ENCODE data around the gene VAV3.
"Not testable (repeated sequence)": the region's sequence is repeated elsewhere in the genome, so short reads cannot be mapped to it uniquely, and the experiment has no call there.

Gene VAV3

DNA sequence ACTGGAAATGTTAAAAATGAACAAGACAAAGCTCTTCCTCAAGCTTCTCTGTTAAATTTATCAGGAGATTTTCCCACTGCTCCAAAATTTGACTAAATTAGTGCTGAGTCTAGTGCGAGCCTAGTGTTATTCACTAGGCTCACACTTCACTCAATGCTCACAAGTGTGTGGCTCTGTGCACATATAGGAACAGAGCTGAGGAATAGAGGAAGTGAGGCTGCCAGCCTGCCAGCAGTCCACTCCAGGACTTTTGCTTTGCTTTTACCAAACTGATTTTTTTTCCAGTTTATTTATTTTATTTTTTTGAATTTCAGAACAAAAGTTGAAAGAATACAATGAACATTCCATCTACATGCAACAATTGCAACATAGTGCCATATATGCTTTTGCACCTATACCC lies 87.2 kb downstream of the VAV3 start:
- DNase-seq: no peak

DNA sequence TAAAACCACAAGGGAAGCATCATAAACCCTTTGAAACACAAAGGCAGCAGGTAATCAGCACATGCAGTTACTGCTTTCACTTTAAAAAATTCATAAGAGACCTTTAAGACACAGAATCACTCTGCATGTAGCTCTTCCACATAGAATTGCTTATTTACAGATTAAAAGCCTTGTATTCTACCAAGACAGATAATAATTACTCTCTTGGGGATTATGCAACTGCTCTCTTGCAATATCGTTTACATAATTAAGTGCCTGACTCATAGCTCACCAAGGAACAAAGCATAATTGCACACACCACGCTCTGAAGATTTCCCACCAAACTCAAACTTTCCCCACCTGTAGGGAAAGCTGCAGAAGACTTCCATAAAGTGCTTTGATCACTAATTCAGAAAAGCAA lies 87.9 kb downstream of the VAV3 start:
- DNase-seq: no peak

DNA sequence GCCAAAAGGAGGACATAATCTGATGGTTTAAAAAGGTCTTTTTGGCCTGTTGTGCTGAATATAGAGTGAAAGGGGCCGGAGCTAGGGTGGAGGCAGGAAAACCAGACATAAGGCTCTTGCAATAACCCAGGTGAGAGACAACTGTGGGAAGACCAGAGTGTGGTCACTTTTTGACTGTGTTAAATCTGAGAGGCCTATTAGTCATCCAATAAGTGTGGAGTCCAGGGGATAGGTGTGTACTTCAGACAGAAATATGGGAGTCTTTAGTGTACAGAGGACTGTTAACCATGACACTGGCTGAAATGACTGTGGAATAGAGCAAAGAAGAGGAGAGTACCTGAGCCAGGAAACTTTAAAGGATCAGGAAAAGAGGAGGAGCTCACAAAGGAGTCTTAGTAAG lies 89.3 kb downstream of the VAV3 start:
- DNase-seq: no peak

DNA sequence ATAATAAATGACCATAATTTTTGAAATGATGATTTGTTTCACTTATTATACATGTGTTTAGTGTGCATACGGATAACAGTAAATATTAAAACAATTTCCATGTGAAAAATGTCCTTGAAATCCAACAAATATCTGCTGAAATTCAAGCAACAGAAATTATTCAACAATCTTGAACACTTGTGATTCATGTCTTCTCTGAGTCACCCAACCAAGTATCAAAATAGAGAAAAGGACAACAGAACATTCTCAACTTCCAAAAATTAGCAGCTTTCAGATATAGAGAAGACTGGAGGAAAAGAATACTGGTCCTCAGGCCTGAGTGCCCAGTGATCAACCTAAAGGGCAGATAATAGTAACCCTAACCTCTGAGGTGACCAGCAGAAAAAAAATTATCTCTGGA lies 90.8 kb downstream of the VAV3 start:
- no peak for DNase-seq

DNA sequence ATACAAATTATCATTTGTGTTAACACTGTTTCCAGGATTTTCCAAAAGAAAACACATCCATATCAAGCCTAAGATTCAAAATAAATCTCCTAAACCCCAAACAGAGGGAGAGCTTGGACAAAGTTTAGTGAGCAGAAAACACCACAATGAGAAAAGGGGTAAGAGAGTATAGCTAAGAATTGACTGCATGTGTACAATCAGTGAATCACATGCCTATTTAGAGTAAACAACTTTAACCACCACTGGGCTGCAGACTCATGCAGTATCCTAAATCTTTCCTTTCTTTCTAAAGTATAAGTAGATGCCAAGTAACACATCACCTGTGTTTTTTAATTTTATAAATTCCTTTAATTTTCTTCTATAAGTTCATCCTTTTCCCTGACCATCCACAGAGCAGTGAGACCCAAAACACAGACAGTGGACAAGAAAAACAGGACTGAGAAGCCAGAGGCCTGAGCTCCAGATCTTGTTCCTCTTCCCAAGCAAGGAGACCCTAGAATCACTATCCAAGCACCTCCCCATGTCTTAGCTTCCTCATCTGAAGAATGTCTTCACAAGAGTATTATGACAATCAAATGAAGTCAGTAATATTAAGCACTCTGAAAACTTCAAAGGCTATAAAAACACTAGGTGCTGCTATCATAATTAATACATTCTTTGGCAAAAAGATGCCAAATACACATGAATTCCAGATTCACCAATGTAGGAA lies 93.1 kb downstream of the VAV3 start:
- no peak for DNase-seq

DNA sequence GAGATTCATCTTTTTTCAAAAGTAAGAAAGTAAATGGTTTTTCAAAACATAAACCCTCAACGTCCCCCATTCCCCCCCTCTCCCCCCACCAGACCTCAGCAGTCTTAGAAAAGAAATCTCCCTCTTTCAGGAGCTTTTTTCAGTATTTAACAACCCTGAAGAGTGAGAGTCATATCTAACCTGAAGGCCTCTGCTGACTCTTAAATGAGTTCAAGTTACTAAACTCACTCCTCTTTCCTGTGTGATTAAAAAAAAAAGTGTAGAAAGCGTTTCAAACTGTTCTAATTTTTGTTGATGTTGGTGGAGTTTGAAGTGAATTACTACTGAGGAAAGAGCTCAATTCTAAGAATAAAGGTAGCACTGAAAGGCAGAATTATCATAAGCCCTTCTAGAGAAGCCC lies 93.7 kb downstream of the VAV3 start:
- no peak for DNase-seq

DNA sequence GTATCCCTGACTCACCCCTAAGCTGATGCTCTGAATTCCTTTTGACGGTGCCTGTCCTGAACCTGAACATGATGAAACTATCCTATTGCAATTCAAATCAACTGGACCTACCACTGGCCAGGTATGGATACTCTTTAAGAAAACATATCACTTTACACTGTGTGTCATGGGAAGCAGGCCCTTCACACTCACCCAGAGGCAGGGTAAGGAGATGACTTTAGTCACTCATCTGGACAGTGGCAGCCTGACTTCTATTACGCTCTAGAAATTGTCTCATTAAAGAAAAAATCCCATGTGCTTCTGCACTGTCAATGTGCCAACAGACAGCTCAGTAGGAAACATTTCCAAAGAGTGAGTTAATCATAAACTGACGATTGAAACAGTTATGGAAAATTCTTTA lies 94.3 kb downstream of the VAV3 start:
- DNase-seq: no peak

DNA sequence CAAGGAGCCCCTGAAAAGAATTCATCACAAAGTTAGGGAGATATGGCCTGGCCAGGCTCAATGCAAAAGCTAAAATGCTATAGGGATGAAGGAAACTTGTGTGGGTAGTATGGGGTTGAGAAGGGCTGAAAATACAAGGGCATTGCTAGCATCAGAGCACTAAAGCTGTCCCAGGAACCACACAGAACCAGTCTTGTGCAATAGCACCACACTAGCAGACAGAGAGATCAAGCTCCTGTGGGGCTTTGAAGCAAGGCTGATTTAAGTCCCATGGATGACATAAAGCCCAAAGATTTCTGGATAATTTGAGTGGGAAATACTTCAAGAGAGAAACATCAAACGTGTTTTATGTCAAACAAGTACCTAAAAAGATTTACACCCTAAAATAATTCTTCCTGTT lies 97.1 kb downstream of the VAV3 start:
- DNase-seq: no peak

DNA sequence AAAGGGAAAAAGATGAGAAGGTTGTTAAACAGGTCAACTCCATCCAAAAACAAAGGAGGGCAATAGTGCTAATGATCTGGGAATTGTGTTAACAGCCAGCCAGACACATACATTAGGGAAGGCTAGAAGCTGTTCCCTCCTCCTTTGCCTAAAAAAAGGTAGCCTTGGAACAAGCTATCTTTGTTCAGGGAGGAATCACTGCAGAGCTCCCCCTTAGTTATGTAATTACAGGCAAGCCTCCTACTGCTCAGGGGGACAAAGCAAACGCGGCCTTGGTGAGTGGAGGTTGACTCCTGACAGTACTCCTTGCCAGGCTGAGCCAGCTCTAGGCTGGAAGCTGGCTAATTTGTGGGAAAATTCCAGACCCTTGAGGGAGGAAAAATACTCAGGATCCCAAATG lies 97.6 kb downstream of the VAV3 start:
- no peak for DNase-seq

DNA sequence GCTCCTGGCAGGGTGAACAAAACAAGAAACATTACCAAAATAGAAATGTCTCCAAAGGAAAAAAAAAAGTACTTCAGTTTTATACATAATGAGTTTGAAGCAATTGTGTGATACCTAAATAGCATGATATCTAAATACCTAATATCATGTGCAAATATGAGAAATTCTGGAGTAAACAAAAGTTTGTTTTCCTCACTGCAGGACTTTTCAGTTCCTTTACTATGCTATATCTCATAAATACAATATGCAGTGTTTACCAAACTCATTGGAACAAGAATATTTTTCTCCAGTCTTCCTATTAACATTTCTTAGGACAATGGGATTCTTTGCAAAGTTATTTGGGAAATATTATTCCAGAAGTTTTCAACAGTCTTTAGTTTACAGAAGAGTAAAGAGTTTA lies 98.1 kb downstream of the VAV3 start:
- DNase-seq: no peak

DNA sequence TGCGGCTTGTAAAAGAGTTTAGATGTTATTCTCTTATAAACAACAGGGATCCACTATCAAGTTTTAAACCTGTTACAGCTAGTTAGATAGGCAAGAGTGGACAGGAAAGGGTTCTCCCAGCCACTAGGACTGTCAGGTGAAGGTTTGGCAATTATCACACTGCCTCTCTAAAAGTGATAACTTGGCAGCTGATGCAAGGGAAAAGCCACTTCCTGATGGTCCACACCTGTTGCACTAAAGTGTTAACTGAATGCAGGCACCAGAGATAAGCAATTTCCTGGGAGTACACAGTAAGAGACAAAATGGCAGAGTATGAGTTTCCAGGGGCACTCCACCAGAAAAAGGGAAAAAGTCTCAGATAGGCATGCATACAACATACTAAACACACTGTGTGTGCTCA lies 99.4 kb downstream of the VAV3 start:
- no peak for DNase-seq

DNA sequence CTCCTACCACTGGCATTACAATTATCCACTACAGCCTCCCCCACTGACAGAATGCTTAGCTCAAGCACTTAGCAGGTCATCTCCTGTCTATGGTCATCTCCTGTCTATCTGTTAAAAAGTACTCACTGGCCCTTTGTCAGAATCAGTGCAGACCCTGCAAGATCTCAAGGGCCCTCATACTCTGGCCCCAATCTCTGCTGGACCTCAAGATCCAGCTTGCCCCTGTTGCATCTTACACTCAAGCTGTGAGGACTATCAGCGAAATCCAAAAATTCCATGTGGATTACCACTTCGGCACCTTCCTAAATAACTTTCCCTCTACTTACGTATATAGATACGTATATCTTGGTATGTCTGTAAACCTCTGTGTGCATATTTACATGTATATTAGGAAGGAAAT lies 101.6 kb downstream of the VAV3 start:
- no peak for DNase-seq

DNA sequence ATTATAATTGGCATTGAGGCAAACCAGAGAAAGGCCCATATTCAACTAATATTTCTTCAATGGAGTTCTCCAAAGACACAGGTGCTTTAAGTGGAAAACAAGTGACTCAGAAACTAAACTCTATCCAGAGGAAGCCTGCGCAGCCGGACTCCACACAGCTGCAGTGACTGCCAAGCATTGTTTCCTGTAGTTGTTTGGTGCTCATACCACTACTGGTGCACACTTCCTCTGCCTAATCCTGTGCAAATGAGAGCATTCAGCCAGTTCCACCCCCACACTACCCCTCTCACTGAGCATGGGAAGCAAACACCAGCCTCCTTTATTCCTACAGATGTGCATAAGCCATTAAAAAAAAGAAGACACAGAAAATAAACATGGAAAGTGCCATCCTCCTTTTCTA lies 102.9 kb downstream of the VAV3 start:
- no peak for DNase-seq

DNA sequence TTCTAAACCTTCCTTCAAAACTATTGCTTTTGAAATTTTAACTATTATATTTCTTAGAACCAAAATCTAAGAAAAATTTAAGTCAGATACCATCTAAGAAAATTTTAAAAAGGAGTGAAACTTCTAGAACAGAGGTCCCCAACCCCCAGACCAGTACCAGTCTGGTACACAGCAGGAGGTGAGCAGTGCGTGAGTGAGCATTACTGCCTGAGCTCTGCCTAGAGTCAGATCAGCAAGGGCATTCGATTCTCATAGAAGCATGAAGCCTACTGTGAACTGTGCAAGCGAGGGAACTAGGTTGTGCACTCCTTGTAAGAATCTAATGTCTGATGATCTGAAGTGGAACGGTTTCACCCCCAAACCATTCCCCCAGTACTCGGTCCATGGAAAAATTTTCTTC lies 106.7 kb downstream of the VAV3 start:
- DNase-seq: no peak

DNA sequence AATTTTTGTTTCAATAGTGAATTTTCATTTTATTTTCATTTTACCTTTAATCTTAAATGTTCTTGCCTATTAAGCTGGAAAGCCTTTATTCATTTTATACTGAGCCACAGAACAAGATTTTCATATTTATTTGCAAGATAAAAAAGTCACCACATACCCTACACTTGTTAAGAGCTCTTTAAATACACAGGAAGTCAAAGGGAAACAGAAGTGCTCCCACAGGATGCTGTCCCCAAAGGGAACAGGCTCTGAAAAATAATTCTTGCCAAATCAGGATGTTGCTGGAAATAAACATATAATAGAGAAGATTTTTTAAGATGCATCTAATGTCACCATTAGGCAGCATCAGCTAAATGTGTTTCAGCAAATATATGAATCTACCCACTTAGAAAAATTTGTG lies 113.6 kb downstream of the VAV3 start:
- no peak for DNase-seq

DNA sequence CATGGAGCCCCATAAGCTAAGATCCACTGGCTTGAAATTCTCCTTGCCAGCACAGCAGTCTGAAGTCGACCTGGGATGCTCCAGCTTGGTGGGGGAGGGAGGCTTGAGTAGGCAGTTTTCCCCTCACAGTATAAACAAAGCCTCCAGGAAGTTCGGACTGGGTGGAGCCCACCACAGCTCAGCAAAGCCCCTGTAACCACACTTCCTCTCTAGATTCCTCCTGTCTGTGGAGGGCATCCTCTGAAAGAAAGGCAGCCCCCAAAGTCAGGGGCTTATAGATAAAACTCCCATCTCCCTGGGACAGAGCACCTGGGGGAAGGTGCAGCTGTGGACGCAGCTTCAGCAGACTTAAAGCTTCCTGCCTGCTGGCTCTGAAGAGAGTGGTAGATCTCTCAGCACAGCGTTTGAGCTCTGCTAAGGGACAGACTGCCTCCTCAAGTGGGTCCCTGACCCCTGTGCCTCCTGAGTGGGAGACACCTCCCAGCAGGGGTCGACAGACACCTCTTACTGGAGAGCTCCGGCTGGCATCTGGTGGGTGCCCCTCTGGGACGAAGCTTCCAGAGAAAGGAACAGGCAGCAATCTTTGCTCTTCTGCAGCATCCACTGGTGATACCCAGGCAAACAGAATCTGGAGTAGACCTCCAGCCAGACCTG lies 120.3 kb downstream of the VAV3 start:
- DNase-seq: not testable (repeated sequence)

DNA sequence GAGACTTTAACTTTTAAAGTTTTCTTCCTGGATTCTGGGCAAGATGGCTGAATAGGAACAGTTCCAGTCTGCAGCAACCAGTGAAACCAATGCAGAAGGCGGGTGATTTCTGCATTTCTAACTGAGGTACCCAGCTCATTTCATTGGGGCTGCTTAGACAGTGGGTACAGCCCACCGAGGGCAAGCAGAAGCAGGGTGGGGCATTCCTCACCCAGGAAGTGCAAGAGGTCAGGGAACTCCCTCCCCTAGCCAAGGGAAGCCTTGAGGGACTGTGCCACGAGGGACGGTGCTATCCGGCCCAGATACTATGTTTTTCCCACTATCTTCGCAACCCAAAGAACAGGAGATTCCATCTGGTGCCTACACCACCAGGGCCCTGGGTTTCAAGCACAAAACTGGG lies 121.0 kb downstream of the VAV3 start:
- DNase-seq: no peak

DNA sequence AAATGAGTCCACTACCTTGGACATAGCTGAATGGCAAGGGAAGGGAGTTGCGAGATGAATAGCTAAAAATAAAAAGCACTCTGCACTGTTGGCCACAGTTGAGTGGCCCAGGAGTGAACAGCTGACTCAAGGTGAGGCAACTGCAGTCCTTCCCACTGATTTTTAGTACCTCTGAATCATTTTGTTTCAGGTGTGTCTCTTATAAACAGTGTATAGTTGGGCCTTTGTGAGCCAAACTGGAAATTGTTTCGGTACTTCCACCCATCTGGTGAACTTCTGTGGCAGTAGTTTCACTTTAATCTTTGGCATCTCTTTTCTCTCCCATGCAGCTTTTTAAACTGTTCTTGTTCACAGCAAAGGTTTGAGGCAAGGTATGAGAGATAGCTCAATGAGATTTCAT lies 122.7 kb downstream of the VAV3 start:
- DNase-seq: no peak

DNA sequence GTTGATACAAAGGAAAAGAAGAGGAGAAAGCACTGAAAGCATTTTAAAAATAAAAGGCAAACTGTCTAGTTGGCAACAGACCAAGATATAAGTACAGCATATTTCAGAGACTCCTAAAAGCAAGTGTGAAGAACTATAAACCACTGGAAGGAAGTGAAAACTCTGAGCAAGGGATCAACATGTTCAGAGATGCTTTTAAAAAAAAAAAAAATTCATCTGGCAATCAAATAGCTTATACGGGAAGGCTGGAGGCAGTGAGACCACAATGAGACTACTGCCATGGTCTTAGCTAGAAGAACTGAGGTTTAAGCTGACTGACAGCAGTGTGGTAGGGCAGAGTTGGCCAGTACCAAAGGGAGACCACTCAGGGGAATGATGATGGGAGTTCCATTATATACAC lies 124.3 kb downstream of the VAV3 start:
- no peak for DNase-seq

DNA sequence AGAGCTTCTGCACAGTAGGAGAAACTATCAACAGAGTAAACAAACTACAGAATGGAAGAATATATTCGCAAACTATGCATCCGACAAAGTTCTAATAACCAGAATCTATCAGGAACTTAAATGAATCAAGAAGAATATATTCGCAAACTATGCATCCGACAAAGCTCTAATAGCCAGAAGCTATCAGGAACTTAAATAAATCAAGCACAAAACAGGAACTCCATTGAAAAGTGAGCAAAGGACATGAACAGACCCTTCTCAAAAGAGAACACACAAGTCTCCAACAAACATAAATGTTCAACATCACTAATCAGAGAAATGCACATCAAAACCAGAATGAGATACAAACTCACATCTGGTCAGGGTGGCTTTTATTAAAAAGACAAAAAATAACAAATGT lies 126.9 kb downstream of the VAV3 start:
- DNase-seq: no peak

DNA sequence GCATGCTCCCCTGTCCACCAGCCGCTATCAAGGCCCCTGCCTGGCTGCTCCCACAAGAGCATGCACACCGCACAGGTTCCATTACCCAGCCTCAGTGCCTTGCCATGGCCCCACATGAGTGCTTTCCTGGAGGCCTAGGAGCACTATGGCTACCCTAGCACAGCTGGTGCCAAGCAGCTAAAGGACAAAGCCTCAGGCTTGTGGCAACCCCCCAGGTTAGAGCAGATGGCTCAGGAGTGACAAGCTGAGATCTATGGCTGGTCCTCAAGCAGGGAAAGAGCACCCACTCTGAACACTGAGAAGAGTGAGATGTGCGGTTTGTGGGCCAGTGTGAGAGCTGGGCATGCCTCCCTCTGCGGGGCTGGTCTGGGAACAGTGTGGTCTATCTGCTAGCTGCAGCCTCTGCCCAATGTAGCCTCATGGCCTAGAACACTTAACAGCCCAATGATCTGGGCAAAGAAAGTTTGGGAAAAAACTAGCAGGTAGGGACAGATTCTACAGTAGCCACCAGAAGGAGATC lies 129.8 kb downstream of the VAV3 start:
- DNase-seq: no peak

DNA sequence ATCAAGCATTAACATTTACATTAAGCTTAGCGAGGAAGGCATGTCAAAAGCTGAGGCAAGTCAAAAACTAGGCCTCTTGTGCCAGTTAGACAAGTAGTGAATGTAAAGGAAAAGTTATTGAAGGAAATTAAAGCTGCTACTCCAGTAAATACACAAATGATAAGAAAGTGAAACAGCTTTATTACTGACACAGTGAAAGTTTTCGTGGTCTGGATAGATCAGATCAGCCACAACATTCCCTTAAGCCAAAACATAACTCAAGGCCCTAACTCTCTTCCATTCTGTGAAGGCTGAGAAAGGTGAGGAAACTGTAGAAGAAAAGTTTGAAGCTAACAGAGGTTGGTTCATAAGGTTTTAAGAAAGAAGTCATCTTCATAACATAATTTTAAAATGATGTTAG lies 131.9 kb downstream of the VAV3 start:
- no peak for DNase-seq

DNA sequence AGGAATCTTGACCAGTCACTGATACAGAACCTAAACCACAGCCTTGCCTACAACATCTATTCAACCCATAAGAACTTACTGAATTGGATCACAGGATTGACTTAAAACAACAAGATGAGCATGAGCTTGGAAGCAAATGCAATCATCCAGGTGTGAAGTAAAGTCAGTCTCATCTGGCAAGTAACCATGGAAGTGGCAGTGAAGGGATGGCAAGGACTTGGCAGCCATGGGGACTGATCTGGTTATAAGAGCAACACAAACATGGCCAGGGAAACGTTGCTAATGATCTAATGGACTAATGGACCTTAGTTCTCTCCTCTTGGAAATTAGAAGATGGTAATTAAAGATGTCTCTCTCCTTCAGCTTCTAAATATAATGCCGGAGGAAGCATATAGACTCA lies 133.1 kb downstream of the VAV3 start:
- no peak for DNase-seq

DNA sequence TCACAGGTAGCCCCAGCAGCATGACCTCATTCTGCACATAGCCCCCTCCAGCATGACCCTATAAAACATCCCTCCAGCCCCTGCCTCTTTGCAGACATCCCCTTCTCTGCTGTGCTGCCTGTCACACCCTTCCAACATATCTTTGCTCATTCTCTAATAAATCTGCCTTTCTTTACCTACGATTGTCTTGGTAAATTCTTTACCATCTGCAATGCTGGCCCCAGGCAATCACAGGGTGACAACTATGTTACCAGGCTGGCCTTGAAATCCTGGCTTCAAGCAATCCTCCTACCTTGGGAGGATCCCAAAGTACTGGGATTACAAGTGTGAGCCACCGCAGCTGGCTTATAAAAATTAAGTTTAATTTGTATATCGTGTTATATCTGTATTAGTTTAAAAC lies 134.5 kb downstream of the VAV3 start:
- DNase-seq: no peak

DNA sequence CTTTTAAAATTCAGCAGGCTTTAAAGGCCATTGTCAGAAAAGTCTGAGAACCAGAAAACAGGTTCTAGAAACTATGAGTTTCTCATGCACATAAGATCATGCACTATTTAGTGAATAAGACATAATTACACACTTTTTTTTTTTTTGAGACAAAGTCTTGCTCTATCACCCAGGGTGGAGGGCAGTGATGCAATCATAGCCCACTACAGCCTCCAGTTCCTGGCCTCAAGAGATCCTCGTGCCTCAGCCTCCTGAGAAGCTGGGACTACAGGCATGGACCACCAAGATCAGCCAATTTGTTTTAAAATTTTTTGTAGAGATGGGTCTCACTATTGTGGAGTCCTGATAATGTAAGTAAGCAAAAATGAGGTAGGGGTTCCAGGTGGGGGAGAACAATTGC lies 134.9 kb downstream of the VAV3 start:
- no peak for DNase-seq

Data from NCI-H748 treated with DMSO at 0.1 percent for 48 hours (cell line).